Right lobe of liver (tissue), 4 donors: ENCODE measurements around the gene EFNA4.

ENCODE experiments used
- POLR2A ChIP-seq: fragments of 450-650 bp; IDR thresholded peaks from one replicate; pipeline ENCODE4 v1.6.1; 2017; ENCODE audit warnings: antibody characterized with exemption, mild to moderate bottlenecking
- TF ChIP-seq, protein P1 (sequence below), 4 donors: fragments of 200-600 bp in 3 of 4; fragments of 450-650 bp in 1 of 4; IDR thresholded peaks; one replicate each; pipeline versions ENCODE4 v1.5.1 to v1.8.0; 2016 to 2022; ENCODE audit warnings: antibody characterized with exemption in 4 of 4, mild to moderate bottlenecking in 2 of 4
- donor health status: DM: no; HTN: no; CAD: no.
- donor health status: DM: no; HTN: no; CAD: no.
- donor health status: DM: no; HTN: yes; CAD: no.

DNA sequence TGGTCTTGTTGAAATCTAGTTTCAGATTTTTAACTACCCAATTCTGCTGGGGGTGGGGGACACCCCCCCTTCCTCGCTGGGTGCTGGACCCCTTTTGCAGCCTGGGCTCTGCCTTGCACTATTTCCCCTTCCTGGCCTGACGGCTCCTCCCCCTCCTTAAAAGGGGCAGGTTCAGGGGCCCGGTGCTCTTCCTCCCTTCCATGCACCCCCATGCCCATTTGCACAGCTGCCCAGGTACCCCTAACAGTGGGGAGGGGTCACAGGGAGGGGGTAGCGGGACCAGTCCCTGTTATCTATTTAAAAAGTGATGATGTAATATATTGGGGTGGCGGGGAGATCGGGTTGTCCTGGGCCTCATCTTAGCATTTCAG lies 45.6 kb upstream of the EFNA4 start:
- TF ChIP-seq, protein P1, sequence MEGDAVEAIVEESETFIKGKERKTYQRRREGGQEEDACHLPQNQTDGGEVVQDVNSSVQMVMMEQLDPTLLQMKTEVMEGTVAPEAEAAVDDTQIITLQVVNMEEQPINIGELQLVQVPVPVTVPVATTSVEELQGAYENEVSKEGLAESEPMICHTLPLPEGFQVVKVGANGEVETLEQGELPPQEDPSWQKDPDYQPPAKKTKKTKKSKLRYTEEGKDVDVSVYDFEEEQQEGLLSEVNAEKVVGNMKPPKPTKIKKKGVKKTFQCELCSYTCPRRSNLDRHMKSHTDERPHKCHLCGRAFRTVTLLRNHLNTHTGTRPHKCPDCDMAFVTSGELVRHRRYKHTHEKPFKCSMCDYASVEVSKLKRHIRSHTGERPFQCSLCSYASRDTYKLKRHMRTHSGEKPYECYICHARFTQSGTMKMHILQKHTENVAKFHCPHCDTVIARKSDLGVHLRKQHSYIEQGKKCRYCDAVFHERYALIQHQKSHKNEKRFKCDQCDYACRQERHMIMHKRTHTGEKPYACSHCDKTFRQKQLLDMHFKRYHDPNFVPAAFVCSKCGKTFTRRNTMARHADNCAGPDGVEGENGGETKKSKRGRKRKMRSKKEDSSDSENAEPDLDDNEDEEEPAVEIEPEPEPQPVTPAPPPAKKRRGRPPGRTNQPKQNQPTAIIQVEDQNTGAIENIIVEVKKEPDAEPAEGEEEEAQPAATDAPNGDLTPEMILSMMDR (IDR thresholded peaks at IDR 0.05), result no peak
- TF ChIP-seq POLR2A, result no peak
